ENCODE results near the gene PLCXD3.
"Not testable (repeated sequence)": the region's sequence is repeated elsewhere in the genome, so short reads cannot be mapped to it uniquely, and the experiment has no call there.

The PLCXD3 gene

DNA sequence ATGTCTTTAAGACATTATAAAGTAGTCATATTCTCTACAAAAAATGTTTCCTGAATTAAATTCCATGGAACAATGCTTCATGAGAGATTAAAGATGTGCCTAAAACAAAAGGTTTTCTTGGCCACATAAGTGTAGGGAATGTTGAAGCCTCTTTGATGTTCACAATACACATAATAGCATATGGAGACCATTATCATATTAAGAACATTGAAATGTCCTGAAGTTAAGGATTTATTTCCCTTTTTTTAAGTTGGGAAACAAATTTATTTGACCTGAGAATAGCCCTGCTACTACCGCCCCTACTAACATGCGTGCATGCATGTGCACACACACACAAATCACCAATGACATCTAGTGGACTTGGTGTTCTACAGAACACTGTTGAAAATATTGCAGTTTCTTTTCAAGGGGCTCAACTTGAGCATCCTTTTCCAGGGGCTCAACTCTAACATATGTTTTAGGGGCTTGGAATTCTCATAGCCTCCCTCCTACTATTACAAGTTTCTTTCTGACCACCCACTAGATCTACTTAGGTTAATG is 172.2 kb downstream of the PLCXD3 start:
- no peak for DNase-seq

DNA sequence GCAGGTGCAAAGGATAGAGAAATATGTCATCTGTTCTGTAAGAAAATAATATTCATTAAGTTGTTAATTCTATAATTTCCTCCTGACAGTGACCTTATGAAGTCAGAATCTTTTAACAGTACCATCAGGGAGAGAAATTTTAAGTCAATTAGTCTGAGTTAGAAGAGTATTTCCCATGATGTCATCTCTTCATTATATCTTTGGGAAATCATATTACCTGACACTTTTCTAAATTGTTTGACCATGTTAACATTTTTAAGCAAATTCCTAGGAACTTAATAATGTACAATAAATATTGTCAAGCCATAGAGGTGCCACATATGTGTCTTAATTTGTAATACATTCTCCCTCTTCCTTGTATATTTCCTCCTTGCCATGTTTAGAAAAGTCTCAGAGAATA is 172.7 kb downstream of the PLCXD3 start:
- no peak for DNase-seq

DNA sequence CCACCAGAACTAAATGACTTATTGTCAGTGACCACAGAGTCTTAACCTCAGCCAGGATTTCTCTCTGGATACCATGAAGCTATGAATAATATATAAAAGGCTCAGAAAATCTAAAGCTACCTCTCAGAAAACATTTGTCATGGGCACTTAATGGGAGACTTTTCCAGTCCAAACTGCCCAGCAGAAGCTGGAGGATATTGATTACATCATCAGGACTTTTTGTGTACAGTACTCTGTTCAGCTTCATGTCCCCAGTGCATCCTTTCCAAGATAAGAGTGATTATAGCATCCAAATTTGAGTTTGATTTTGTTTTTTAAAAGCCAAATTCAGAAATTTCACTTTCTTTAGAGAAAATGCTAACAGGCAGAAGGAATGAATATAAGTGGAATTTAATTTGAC is 173.2 kb downstream of the PLCXD3 start:
- DNase-seq = no peak

DNA sequence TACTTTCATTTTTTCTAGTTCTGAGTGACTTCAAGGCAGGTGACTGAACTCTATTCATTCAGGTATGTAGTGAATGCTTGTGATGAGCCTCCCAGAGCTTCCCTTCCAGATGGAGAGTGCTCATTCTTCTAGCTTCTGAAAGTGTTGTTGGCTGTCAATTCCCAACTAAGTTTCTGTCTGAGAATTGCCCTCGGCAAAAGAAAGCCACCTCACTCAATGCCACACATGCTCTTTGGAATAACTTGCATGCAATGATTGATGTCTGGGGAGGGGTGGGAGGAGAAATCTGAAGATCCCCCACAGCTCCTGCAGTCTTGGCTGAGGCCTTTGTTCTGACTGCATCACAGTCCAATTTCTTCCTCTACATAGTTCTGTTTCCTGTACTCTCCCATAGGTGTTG is 173.9 kb downstream of the PLCXD3 start:
- no peak for DNase-seq

DNA sequence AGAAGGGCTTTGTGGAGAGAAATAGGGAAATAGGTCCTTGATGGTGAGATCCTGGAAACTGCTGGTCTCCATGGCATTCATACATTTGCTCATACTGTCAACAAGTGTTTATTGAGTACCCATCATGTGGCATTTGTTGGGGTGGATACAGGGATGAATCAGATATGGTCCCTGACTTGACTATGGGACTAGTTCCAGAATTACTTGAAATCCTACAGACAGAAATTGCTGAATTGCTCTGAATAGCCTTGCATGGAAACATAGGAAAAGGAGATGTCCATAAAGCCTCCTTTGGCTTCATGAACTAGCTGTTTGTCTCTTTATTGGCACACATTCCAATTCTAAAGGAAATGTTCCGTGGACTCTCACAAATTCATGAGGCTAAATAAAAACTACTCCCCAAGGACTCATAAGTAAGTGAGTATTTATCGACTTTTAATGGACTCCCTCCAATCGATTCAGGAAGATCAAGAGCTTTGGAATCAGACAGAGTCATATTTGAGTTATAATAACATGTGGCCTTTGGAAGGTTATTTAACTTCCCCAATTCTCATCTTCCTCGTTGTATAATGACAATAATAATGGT is 174.7 kb downstream of the PLCXD3 start:
- DNase-seq = peak; percentile 6

DNA sequence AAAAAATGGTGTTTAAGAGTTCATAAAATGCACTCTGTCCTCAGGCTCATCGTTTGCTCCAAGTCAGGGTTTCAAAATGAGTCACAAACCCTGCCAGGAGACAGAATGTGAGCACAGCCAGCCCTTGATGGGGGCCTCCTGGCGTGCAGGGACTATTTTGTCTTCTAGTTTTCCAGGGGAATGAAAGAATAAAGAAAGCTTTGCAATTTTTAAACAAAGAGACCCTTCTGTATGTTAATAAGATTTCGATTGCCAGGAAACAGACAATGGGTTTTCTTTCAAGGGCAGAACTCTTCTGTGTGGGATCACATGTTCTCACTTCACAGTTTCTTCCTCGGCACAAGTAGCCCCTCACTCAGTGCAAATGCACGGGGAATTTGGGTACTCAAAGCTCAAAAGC is 175.6 kb downstream of the PLCXD3 start:
- peak; percentile 59 for DNase-seq

DNA sequence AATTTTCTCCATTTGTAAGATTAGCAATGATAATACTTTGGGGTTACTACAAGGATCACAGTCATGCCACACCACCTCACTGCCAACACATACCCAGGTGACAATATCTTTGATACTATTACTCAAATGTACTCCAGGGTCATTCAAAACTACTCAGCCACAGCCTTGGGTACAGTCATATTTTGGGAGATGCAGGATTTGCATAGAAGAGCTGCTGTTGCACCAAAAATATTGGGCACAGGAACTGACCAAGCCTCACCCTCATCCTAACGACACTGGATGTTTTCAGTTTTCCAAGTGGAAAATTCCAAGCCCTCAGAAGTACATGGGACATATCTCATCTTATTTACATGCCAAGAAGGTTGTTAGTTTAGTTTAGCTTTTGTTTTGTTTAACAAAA is 176.2 kb downstream of the PLCXD3 start:
- DNase-seq = no peak

DNA sequence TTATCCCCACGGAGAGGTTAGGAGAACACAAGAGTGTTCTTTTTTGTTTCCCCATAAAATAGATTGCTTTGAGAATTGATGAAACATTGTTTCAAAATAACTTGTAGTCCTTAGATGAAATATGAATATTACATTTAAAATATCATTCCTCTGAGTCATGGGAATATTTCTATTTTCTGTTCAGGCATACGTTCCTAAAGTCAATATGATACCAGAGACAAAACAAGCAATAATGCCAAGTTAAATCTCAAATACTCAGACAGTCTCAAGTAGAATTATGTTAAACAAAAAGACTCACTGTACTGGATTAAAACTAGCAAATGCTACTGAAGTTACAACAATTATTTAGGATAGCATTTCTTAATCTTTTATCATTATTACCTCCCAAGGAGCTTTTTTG is 185.3 kb downstream of the PLCXD3 start:
- DNase-seq = no peak

DNA sequence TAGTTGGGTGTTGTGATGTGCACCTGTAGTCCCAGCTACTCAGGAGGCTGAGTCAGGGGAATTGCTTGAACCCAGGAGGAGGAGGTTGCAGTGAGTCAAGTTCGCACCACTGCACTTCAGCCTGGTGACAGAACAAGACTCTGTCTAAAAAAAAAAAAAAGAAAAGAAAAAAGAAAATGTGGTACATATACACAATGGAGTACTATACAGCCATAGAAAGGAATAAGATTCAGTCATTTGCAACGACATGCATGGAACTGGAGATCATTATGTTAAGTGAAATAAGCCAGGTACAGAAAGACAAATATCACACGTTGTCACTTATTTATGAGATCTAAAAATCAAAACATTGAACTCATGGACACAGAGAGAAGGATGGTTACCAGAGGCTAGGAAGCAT is 187.6 kb downstream of the PLCXD3 start:
- DNase-seq = not testable (repeated sequence)

DNA sequence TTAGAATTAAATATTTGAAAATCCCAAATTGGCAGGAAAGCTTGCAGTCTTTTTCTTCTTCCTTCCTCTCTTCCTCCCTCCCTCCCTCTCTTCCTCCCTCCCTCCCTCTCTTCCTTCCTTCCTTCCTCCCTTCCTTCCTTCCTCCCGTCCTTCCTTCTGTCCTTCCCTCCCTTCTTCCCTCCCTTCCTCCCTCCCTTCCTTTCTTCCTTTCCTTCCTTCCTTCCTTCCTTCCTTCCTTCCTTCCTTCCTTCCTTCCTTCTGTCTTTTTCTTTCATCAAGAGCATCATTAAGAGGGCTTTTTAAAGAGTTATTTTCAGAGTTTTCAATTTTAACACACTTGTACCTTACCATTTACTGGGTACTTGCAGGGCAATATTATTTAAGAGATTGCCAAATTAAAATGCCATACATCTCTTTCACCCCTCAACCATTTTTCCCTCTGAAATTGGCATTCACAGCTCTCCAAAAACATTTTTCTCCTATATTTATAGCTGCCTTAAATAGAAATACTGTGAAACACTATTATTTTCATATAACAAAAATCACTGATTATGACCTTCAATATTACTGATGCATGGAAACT is 197.8 kb downstream of the PLCXD3 start:
- no peak for DNase-seq

DNA sequence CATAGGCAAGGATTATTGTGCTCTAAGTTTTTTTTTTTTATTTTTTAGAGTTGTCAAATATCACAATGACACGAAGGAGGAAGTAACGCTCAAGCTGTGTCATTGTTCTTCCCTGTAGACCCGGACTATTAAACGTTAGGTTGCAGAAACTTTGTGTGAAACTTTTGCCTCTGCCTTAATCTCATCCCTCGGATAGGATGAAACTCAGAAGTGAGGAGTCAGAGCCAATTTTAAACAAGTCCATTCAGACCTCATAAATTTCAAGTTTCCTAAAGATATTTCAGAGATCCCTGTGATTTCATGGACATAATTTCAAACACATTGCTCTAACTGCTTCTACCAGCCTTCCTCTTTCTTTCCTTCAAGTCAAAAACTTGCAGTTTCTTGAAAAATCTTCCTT is 198.3 kb downstream of the PLCXD3 start:
- no peak for DNase-seq

DNA sequence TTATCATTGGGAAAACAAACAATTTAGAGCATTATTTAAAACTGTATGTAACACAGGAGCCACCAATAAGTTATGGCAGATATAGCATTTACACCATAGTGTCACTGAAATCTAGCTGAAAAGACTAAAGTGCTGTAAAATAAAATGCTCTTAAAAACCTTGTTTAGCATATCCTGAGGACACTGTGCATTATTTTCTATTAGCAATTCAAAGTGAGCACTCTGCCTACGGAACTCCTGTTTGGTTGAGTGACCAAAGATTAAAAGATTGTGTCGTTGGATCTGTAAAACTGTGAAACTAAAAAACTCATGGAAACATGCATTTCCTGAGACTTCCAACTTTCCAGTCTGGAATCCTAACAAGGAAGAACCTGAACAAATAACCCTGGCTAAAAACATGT is 201.1 kb downstream of the PLCXD3 start:
- no peak for DNase-seq

DNA sequence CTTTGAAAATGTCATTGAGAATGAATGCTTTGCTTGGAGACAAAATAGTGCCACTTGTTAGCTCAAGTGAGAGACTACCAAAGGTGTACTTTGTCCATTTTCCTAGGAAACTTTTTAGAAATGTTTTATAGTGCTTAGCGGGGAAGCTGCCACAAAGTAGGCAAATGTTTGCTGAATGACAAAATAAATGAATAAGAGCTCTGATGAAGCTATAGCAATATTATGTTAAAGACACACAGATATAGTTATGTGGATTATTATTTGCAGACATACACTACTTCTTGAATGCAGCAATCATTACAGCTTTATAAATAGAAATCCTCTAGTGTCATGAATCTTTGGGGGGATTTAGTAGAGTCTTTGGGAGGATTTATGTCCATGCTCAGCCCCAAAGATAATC is 204.4 kb downstream of the PLCXD3 start:
- no peak for DNase-seq

DNA sequence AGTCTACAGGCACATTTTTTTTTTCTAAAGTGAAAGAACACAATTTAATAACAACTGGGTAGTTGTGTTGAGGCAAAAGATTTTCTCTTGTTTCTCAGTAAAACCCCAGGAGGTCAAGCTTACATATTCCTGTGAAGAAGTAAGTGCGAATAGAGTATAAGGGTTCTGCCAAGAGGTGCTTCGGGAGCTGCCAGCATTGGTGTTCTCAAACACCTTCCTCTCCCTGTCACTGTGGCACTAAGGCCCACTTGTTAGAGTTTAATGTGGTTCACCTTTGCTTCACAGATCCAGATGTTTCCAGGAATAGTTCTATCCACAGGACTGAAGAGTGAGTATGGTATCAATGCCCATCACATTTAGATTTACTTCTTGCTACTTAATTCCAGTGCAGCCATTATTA is 205.3 kb downstream of the PLCXD3 start:
- no peak for DNase-seq

DNA sequence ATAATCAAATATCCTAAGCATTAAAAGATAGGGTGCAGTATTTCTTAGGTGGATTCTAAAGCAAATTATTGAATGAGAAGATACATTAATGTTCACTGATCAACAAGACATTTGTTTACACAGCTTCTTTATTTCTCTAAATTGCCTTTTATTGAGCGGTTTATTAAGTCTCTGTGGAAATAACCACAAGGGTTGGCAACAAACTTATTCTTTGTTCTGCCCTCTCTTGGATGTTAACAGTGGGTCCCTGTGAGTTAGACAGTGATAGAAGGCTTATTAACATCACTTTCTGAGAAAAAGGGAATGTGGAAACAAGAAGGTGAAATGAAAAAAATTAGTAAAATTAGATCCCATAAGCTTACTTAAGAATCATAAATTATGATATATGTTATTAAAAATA is 214.3 kb downstream of the PLCXD3 start:
- DNase-seq = no peak

DNA sequence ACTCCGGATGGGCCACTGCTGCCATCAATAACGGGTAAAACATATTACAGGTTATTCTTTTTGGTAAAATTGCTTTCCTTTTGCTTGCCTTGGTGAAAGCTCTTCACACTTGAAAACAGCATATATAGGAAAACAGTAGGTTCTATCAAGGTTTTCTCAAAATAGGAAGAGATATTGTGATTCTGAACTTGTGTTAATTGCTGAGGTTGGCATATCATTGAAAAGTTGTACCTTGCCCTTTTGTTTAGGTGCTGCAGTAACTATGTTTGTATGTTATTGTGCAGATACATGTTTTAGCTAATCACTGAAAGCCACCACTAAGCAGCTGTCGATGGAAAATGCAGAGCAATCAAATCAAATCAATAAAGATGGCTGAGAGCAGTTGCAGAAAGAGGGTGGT is 219.1 kb downstream of the PLCXD3 start:
- no peak for DNase-seq

DNA sequence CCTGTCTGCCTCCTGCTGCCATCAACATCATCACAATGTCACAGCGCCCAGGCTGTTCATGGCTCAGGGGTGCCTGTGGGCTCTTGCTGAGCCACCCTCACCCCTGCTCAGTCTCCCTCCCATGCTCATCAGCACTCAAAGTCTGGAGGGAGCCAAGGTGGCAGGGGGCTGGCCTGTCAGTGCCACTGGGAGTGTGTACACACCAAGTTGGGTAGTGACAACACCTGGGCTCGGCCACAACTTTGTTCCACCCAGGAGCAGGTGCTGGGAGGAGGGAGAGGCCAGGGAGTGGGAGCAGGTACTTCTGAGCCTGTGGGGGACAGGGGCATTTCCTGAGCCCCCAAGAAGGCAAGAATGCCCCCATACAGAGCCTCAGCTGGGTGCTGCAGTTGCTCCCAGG is 219.6 kb downstream of the PLCXD3 start:
- DNase-seq = no peak

DNA sequence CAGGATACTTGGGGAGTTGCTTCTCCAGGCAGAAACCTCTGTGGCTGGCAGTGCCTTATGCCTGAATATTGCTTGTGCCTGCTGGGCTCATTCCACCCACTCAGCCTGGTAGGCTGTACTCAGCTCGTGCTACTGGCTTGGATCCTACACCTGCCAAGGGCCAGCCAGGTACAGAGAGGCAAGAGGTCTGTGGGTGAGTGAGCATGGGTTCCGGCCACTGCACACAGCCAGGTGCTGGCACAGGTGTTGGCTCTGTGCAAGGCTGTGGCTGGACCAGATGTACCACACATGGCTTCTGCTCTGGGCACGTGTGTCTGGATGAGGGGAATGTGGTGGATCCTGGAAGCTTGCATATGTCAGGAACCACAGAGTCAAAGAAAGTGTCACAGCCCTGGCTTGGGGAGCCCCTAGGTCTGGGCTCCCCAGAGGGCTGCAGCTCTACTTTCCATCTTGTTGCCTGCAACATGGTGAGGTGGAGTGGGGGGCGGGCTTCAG is 220.4 kb downstream of the PLCXD3 start:
- no peak for DNase-seq

DNA sequence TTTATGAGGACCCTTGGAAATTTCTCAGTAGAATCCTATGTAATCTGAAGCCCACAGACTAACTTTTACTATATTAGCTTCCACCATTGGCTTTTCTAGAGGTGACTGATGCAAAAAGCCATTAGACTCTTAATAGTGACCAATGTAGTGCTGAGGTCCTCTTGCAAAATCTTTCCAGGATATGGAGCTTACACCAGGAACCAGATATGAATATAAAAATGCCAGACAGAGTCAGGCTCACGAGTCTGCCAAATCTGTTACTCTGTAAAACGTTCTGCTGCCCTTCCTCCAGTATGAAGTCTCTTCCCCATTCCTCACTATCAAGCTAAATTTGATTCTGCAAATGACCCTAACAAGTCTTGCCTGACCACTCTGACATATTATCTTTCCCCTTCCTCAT is 223.7 kb downstream of the PLCXD3 start:
- DNase-seq = no peak

DNA sequence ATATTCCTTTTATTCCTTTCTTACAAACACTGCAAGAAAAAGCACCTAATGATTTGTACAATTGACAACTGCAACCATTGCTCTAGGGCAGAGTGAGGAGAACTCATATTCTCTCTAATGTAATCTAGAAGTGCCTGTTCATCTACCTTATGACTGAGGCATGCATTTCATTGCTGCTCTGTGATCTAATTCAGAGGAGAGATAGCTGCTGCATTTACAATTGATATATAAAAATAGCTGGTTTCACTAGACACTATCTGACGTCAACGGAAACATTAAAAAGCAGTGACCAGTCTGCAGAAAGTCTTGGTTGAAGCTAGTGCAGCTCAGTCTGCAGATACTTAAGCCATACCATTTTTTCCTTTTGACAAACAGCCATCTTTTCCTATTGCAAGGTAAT is 224.2 kb downstream of the PLCXD3 start:
- no peak for DNase-seq

DNA sequence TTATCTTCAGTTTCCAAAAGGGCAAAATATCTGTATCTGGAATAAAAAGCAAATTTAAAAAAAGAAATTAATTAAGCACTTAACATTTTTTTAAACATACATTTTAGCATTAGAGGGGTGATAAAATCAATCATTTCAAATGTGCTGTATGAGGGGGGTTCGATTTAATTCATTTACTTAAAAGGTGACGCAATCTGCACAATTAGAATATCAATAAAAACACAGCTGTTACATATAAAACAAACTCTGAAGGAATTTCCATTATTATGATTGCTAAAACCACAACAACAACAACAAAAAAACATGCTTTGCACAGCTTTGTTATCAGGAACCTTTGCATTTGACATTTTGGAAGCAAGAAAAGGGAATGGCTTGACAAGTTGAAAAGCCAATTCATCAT is 225.5 kb downstream of the PLCXD3 start:
- no peak for DNase-seq

DNA sequence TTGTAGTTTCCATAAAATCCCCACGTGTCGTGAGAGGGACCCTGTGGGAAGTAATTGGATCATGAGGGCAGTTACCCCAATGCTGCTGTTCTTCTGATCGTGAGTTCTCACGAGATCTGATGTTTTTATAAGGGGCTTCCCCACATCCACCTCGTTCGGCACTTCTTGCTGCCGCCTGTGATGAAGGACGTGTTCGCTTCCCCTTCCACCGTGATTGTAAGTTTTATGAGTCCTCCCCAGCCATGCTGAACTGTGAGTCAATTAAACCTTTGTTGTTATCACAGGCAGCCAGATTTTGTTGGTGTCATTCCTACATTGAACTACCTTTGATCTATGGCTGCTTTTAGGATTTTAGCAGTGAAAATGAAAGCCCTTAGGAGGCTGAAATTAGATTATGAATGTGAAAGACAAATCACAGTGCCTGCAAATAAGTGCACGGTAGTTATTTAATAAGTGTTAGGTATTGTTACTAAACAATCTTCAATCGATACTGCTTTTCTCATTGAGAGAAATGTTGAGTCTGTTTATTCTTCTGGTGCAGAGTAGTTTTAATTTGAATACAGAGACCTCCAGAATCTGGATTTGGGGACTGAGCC is 229.1 kb downstream of the PLCXD3 start:
- no peak for DNase-seq

DNA sequence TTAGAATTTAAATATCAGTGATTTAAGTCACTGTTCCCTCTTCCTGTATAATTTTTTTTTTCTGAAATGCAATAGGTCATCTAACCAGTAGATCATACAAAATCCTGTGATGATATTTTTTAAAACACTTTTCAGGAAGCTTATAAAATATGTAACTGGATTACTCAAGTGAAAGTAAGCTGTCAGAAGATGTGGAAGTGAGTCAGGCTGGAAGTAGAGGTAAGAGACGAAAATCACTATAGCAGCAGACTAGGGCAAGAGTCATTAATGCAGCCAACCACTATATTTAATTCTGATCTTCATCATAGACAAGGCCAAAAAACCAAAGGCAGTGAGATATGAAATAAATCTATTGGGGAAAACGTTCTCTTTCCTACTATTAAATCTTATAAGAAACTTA is 231.4 kb downstream of the PLCXD3 start:
- no peak for DNase-seq

DNA sequence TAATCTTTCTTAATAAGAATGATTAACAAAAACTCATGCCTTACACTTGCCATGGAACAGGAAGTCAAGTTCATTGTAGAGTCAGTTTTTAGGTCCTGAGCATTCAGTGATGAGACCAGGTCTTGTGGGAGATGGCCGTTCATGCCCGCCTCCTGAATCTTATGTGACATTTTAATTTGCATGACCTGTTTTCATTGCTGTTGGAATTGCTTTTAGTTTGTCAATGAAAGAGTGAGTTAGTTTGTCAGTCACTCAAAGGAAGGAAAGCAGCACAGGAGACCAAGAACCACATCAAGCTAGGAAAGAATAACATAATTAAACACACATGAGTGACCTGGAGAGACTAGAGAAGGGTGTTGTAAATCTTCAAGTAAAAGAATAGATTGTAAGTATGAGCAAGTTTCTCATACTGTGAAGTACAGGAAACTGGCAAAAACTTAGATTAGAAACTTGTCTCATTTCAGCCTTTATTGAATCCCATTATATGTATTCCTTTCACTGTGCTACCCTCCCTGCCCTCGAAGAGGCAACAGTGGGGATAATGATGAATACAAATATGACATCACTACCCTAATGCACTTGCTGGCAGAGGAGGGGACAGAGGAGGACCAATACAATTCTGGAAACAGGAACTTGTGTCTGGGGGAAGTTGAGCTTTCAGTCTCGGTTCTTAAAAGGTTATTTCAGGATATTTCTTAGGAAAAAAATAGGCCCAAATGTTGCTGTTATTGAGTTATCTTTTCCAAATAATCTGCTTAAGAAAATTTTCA is 232.7 kb downstream of the PLCXD3 start:
- no peak for DNase-seq

All from midbrain (tissue), 1 donor.